Uterus (tissue), 2 donors: ENCODE results near the gene CHST1.

Experiments used
- POLR2A ChIP-seq, 2 donors: fragments of 450-650 bp; IDR thresholded peaks; one replicate each; pipeline ENCODE4 v1.6.1; 2016; ENCODE audit warnings: antibody characterized with exemption in 2 of 2, mild to moderate bottlenecking in 1 of 2, moderate library complexity in 1 of 2
- TF ChIP-seq, protein P1 (sequence below), 4 experiments: fragments of 200-600 bp in 2 of 4; fragments of 450-650 bp in 2 of 4; sonication (generic) in 2 of 4; IDR thresholded peaks; one replicate each; pipeline ENCODE4 v1.5.1; 2016 to 2019; ENCODE audit warnings: antibody characterized with exemption in 4 of 4, mild to moderate bottlenecking in 2 of 4, moderate library complexity in 1 of 4

DNA sequence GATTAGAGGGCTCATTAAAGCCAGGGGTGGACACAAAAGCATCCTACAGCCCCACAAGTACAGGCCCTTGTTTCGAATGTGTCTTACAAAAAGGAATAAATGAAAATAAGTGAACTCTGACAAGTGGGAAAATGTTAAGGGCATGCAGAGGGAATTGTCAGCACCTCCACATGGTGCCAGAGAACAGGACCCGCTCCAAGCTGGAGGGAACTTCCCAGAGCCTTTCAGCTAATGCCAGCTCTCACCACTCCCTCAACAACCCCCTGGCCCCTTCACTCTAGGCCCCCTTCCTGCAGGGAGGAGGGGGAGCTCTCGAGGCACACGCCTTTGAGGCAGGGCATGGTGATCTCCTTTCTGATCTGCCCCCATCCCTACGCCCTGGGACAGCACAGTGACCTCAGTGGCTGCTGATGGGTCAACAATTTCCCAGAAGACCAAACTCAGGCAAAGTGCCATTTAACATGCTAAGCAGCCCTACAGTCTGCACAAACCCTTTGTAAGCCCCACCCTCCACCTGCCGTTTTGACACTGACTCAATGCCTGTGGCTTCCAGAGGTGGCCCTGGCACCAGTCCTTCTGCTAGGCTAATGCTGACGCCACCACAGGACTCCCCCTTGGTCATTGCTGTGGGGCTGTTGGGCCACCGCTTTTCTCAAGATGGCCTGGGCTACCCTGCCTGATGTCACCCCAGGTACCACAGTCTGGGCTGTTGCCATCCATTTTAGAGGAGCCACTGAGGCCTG lies 12.5 kb upstream of the CHST1 start:
- TF ChIP-seq, protein P1, sequence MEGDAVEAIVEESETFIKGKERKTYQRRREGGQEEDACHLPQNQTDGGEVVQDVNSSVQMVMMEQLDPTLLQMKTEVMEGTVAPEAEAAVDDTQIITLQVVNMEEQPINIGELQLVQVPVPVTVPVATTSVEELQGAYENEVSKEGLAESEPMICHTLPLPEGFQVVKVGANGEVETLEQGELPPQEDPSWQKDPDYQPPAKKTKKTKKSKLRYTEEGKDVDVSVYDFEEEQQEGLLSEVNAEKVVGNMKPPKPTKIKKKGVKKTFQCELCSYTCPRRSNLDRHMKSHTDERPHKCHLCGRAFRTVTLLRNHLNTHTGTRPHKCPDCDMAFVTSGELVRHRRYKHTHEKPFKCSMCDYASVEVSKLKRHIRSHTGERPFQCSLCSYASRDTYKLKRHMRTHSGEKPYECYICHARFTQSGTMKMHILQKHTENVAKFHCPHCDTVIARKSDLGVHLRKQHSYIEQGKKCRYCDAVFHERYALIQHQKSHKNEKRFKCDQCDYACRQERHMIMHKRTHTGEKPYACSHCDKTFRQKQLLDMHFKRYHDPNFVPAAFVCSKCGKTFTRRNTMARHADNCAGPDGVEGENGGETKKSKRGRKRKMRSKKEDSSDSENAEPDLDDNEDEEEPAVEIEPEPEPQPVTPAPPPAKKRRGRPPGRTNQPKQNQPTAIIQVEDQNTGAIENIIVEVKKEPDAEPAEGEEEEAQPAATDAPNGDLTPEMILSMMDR (IDR thresholded peaks at IDR 0.05), result no peak
- no peak for TF ChIP-seq POLR2A (IDR thresholded peaks at IDR 0.05)
